Activated CD8-positive, alpha-beta T cell treated with anti-CD3 and anti-CD28 coated beads for 36 hours (primary cell): ENCODE measurements around the gene BTBD6. TPM values are rescaled to one million over a fixed set of nuclear protein-coding genes. Genes with fewer than 3 reads are reported as not detected.
"Not testable (repeated sequence)": the region's sequence is repeated elsewhere in the genome, so short reads cannot be mapped to it uniquely, and the experiment has no call there.

ENCODE experiments used
- ATAC-seq: fragments of 200-7000 bp; cut with Tn5 transposase; one replicate; pipeline ENCODE4 v1.10.0; 2021; ENCODE audit warnings: mild to moderate bottlenecking, moderate library complexity
- CTCF ChIA-PET: fragments of 350-600 bp; sonication (Branson Sonifier 250); formaldehyde crosslinking; loops from one replicate; lab custom pipeline; 2021; ENCODE audit warnings: antibody characterized with exemption; lab: Charles Lee
- POLR2A ChIA-PET: fragments of 350-600 bp; sonication (Branson Sonifier 250); formaldehyde crosslinking; loops from one replicate; lab custom pipeline; 2021; ENCODE audit warnings: antibody characterized with exemption; lab: Charles Lee
- DNase-seq: peaks from one replicate; pipeline ENCODE4 v3.0.0-alpha.2; 2020
- H3K27ac Mint-ChIP-seq: one replicate; pipeline ENCODE4 v1.8.0; 2021; ENCODE audit warnings: mild to moderate bottlenecking, mixed read lengths
- H3K27me3 Mint-ChIP-seq: one replicate; pipeline ENCODE4 v1.8.0; 2021; ENCODE audit warnings: mixed read lengths
- H3K36me3 Mint-ChIP-seq: one replicate; pipeline ENCODE4 v1.8.0; 2021; ENCODE audit warnings: low read depth, mixed read lengths
- H3K4me1 Mint-ChIP-seq: one replicate; pipeline ENCODE4 v1.8.0; 2021; ENCODE audit warnings: low read depth, mixed read lengths
- H3K4me3 Mint-ChIP-seq: one replicate; pipeline ENCODE4 v1.8.0; 2021; ENCODE audit warnings: mild to moderate bottlenecking, moderate library complexity, mixed read lengths
- H3K9me3 Mint-ChIP-seq: one replicate; pipeline ENCODE4 v1.8.0; 2021; ENCODE audit warnings: mixed read lengths
- CTCF ChIP-seq: fragments of 200-600 bp; IDR thresholded peaks from one replicate; pipeline ENCODE4 v1.8.0; 2022; ENCODE audit warnings: antibody characterized with exemption, mild to moderate bottlenecking
- intact Hi-C: fragments of 100-400 bp; cut with micrococcal nuclease; formaldehyde crosslinking; loops from one replicate; pipeline ENCODE4 v1.10.0; 2022
- total RNA-seq, 2 experiments: library from RNA; stranded (reverse); gene quantifications; one replicate each; pipeline ENCODE4 v1.2.3, GENCODE V29; 2021

The BTBD6 gene
- total RNA-seq, 2 experiments from 2014 or later = 24.7 to 26.7 TPM

- ATAC-seq (no peak), DNase-seq (no peak)
- intact Hi-C loops = no loop called here
- H3K27ac Mint-ChIP-seq = no peak overlapping the region
- POLR2A ChIA-PET = no interaction called here
- peaks cover 1% of the 10 kb centered on the region for H3K36me3 Mint-ChIP-seq
- CTCF ChIA-PET = interaction anchor here (1.3 to 2.0 kb wide), 4 partner anchors 9 to 31 kb away, joined by 3 to 7 read pairs (median 4); no protein-coding TSS in a partner anchor
- no peaks in the 10 kb centered on the region for H3K9me3 Mint-ChIP-seq
- peaks cover 17% of the 10 kb centered on the region for H3K4me1 Mint-ChIP-seq
- no peak for TF ChIP-seq CTCF
- no peaks in the 10 kb centered on the region for H3K27me3 Mint-ChIP-seq
- H3K4me3 Mint-ChIP-seq = no peak overlapping the region
Observed at GRCh38 chr14:105283028-105283427, 34.7 kb downstream of the BTBD6 start.

GRCh38 chr14:105283899-105284298, 35.6 kb downstream of the BTBD6 start:
- peaks cover 17% of the 10 kb centered on the region for H3K4me1 Mint-ChIP-seq
- intact Hi-C loops = no loop called here
- CTCF ChIA-PET = interaction anchor here (2.0 kb wide), 1 partner anchor 8 kb away, joined by 7 read pairs; no protein-coding TSS in a partner anchor
- TF ChIP-seq CTCF = no peak
- no peak overlapping the region for H3K4me3 Mint-ChIP-seq
- peak overlapping the region; percentile 75 for H3K27ac Mint-ChIP-seq
- POLR2A ChIA-PET = no interaction called here
- no peaks in the 10 kb centered on the region for H3K27me3 Mint-ChIP-seq
- H3K9me3 Mint-ChIP-seq = no peaks in the 10 kb centered on the region
- DNase-seq (peak; percentile 32), ATAC-seq (peak; percentile 70)
- peaks cover 1% of the 10 kb centered on the region for H3K36me3 Mint-ChIP-seq

- Mint-ChIP-seq H3K4me1 (peaks cover 17% of the 10 kb centered on the region), H3K36me3 (peaks cover 1% of the 10 kb centered on the region), H3K27me3 (no peaks in the 10 kb centered on the region), H3K4me3 (no peak overlapping the region), H3K27ac (no peak overlapping the region), H3K9me3 (no peaks in the 10 kb centered on the region)
- CTCF ChIA-PET = no interaction called here
- ATAC-seq = no peak
- DNase-seq = no peak
- POLR2A ChIA-PET = no interaction called here
- intact Hi-C loops = no loop called here
- TF ChIP-seq CTCF = no peak
Observed at GRCh38 chr14:105285174-105285573, 36.8 kb downstream of the BTBD6 start.

GRCh38 chr14:105286759-105287144, 38.4 kb downstream of the BTBD6 start:
- peaks cover 25% of the 10 kb centered on the region for H3K4me1 Mint-ChIP-seq
- intact Hi-C loops = no loop called here
- no peak overlapping the region for H3K27ac Mint-ChIP-seq
- H3K36me3 Mint-ChIP-seq = peaks cover 1% of the 10 kb centered on the region
- ChIA-PET CTCF (interaction anchor here (1.7 kb wide), 1 partner anchor 14 kb away, joined by 4 read pairs; the partner anchor contains the start of gene BRF1), POLR2A (no interaction called here)
- no peak for DNase-seq
- H3K27me3 Mint-ChIP-seq = no peaks in the 10 kb centered on the region
- no peak overlapping the region for H3K4me3 Mint-ChIP-seq
- no peak for ATAC-seq
- no peak for TF ChIP-seq CTCF
- H3K9me3 Mint-ChIP-seq = no peaks in the 10 kb centered on the region

GRCh38 chr14:105287249-105288102, 39.1 kb downstream of the BTBD6 start:
- no peak overlapping the region for H3K27ac Mint-ChIP-seq
- no peaks in the 10 kb centered on the region for H3K27me3 Mint-ChIP-seq
- ATAC-seq (no peak), DNase-seq (no peak)
- no peak for TF ChIP-seq CTCF
- H3K4me1 Mint-ChIP-seq = peaks cover 23% of the 10 kb centered on the region
- ChIA-PET CTCF (interaction anchor here (1.7 kb wide), 1 partner anchor 14 kb away, joined by 4 read pairs; the partner anchor contains the start of gene BRF1), POLR2A (no interaction called here)
- intact Hi-C loops = no loop called here
- peaks cover 1% of the 10 kb centered on the region for H3K36me3 Mint-ChIP-seq
- H3K9me3 Mint-ChIP-seq = no peaks in the 10 kb centered on the region
- H3K4me3 Mint-ChIP-seq = no peak overlapping the region

- not testable (repeated sequence) for H3K27ac Mint-ChIP-seq
Observed at GRCh38 chr14:105288936-105289335, 40.6 kb downstream of the BTBD6 start.

More at GRCh38 chr14:105288936-105289335, 40.6 kb downstream of the BTBD6 start:
- H3K27me3 Mint-ChIP-seq, H3K36me3 Mint-ChIP-seq, H3K4me3 Mint-ChIP-seq, DNase-seq, ATAC-seq, intact Hi-C loops, H3K9me3 Mint-ChIP-seq: not testable (repeated sequence)
- CTCF ChIA-PET = interaction anchor here (1.0 kb wide), 1 partner anchor 13 kb away, joined by 4 read pairs; no protein-coding TSS in a partner anchor
- POLR2A ChIA-PET = interaction anchor here (0.6 kb wide), 1 partner anchor 199 kb away, joined by 3 read pairs; no protein-coding TSS in a partner anchor
- peaks cover 31% of the 10 kb centered on the region for H3K4me1 Mint-ChIP-seq
